IPS DF 6.9 (cell line): Measurements from ENCODE around the gene YOD1.

Experiments
- DNase-seq: peaks from one replicate; pipeline ENCODE4 v3.0.0-alpha.2; 2013; ENCODE audit warnings: low read depth, low spot score
- H3K27ac ChIP-seq: one replicate; pipeline ENCODE4 v1.5.1; 2013; ENCODE audit warnings: low read length, control low read depth
- H3K27me3 ChIP-seq: 2 replicates; pipeline ENCODE4 v1.6.1; 2013; ENCODE audit warnings: mild to moderate bottlenecking, low read length; ENCODE audit not compliant: control insufficient read depth, insufficient read depth
- H3K36me3 ChIP-seq: 2 replicates; pipeline ENCODE4 v1.6.1; 2013; ENCODE audit warnings: low read length; ENCODE audit not compliant: control insufficient read depth, insufficient read depth
- H3K4me1 ChIP-seq: 2 replicates; pipeline ENCODE4 v1.6.1; 2013; ENCODE audit warnings: low read length; ENCODE audit not compliant: control insufficient read depth, insufficient read depth
- H3K4me3 ChIP-seq: 2 replicates; pipeline ENCODE4 v1.5.1; 2013; ENCODE audit warnings: mild to moderate bottlenecking, low read length
- H3K9me3 ChIP-seq: 2 replicates; pipeline ENCODE4 v1.6.1; 2013; ENCODE audit warnings: low read length, inconsistent platforms; ENCODE audit not compliant: control insufficient read depth, insufficient read depth
- WGBS: extraction: QIAGEN DNeasy Blood & Tissue Kit; methylation state at CpG from one replicate; pipeline ENCODE4 v1.1.7; 2013; ENCODE audit warnings: mixed read lengths, missing lambda C conversion rate; ENCODE audit not compliant: insufficient read length, insufficient coverage; 5-methylcytosine and 5-hydroxymethylcytosine counted together

The YOD1 gene

GRCh38 chr1:207027206-207027777 is 23.7 kb downstream of the YOD1 start:
- Histone ChIP-seq H3K4me1 (peaks cover 11% of the 10 kb centered on the region), H3K27ac (no peak overlapping the region), H3K27me3 (no peaks in the 10 kb centered on the region), H3K4me3 (no peak overlapping the region), H3K36me3 (no peaks in the 10 kb centered on the region), H3K9me3 (no peaks in the 10 kb centered on the region)
- no CpG with 5 or more reads among the region's 18 CpGs for WGBS
- DNase-seq, result no peak

- no peaks in the 10 kb centered on the region for H3K27me3 ChIP-seq
- H3K9me3 ChIP-seq, result no peaks in the 10 kb centered on the region
- no CpG with 5 or more reads among the region's 4 CpGs for WGBS
- H3K4me3 ChIP-seq, result no peak overlapping the region
- DNase-seq, result no peak
- peaks cover 9% of the 10 kb centered on the region for H3K4me1 ChIP-seq
- no peak overlapping the region for H3K27ac ChIP-seq
- no peaks in the 10 kb centered on the region for H3K36me3 ChIP-seq
Observed at GRCh38 chr1:207026104-207026534, 24.9 kb downstream of the YOD1 start.

- no peak for DNase-seq
- H3K27ac ChIP-seq, result no peak overlapping the region
- H3K36me3 ChIP-seq, result no peaks in the 10 kb centered on the region
- no peaks in the 10 kb centered on the region for H3K27me3 ChIP-seq
- H3K4me1 ChIP-seq, result peaks cover 9% of the 10 kb centered on the region
- H3K9me3 ChIP-seq, result no peaks in the 10 kb centered on the region
- H3K4me3 ChIP-seq, result no peak overlapping the region
- no CpG with 5 or more reads among the region's 5 CpGs for WGBS
Observed at GRCh38 chr1:207025146-207025880, 25.7 kb downstream of the YOD1 start.

- H3K27me3 ChIP-seq, result no peaks in the 10 kb centered on the region
- no peaks in the 10 kb centered on the region for H3K9me3 ChIP-seq
- no peak overlapping the region for H3K4me3 ChIP-seq
- H3K27ac ChIP-seq, result no peak overlapping the region
- no CpG with 5 or more reads among the region's 18 CpGs for WGBS
- no peaks in the 10 kb centered on the region for H3K36me3 ChIP-seq
- no peak for DNase-seq
- peaks cover 9% of the 10 kb centered on the region for H3K4me1 ChIP-seq
Observed at GRCh38 chr1:207024202-207025145, 26.5 kb downstream of the YOD1 start.

GRCh38 chr1:207022996-207023679 is 27.9 kb downstream of the YOD1 start:
- H3K27me3 ChIP-seq, result no peaks in the 10 kb centered on the region
- H3K4me1 ChIP-seq, result peaks cover 9% of the 10 kb centered on the region
- H3K27ac ChIP-seq, result no peak overlapping the region
- no peak for DNase-seq
- H3K4me3 ChIP-seq, result no peak overlapping the region
- no peaks in the 10 kb centered on the region for H3K36me3 ChIP-seq
- WGBS, result no CpG with 5 or more reads among the region's 8 CpGs
- H3K9me3 ChIP-seq, result no peaks in the 10 kb centered on the region

- H3K9me3 ChIP-seq, result no peaks in the 10 kb centered on the region
- H3K4me3 ChIP-seq, result no peak overlapping the region
- H3K4me1 ChIP-seq, result peaks cover 6% of the 10 kb centered on the region
- no peak overlapping the region for H3K27ac ChIP-seq
- H3K36me3 ChIP-seq, result no peaks in the 10 kb centered on the region
- no peaks in the 10 kb centered on the region for H3K27me3 ChIP-seq
- WGBS, result no CpG with 5 or more reads among the region's 15 CpGs
- DNase-seq, result no peak
Observed at GRCh38 chr1:207021876-207022596, 29.0 kb downstream of the YOD1 start.

GRCh38 chr1:207021139-207021861 is 29.7 kb downstream of the YOD1 start:
- no peaks in the 10 kb centered on the region for H3K9me3 ChIP-seq
- peaks cover 6% of the 10 kb centered on the region for H3K4me1 ChIP-seq
- H3K27me3 ChIP-seq, result no peaks in the 10 kb centered on the region
- WGBS, result no CpG with 5 or more reads among the region's 8 CpGs
- no peaks in the 10 kb centered on the region for H3K36me3 ChIP-seq
- no peak for DNase-seq
- H3K4me3 ChIP-seq, result no peak overlapping the region
- H3K27ac ChIP-seq, result no peak overlapping the region

GRCh38 chr1:207020709-207021107 is 30.3 kb downstream of the YOD1 start:
- H3K27me3 ChIP-seq, result no peaks in the 10 kb centered on the region
- no CpG with 5 or more reads among the region's 4 CpGs for WGBS
- H3K4me3 ChIP-seq, result no peak overlapping the region
- H3K9me3 ChIP-seq, result no peaks in the 10 kb centered on the region
- no peak for DNase-seq
- H3K4me1 ChIP-seq, result peaks cover 6% of the 10 kb centered on the region
- H3K27ac ChIP-seq, result no peak overlapping the region
- H3K36me3 ChIP-seq, result no peaks in the 10 kb centered on the region

- H3K9me3 ChIP-seq, result no peaks in the 10 kb centered on the region
- H3K4me1 ChIP-seq, result peaks cover 5% of the 10 kb centered on the region
- no CpG with 5 or more reads among the region's 9 CpGs for WGBS
- no peaks in the 10 kb centered on the region for H3K36me3 ChIP-seq
- no peak overlapping the region for H3K27ac ChIP-seq
- H3K27me3 ChIP-seq, result no peaks in the 10 kb centered on the region
- DNase-seq, result no peak
- H3K4me3 ChIP-seq, result no peak overlapping the region
Observed at GRCh38 chr1:207020065-207020708, 30.8 kb downstream of the YOD1 start.
